Naive B cell (primary cell): ENCODE results near the gene MTMR1. TPM values are rescaled to one million over a fixed set of nuclear protein-coding genes. Genes with fewer than 3 reads are reported as not detected.

Experiments
- ATAC-seq, 2 donors: fragments of 150-1000 bp; cut with Tn5 transposase; 2 replicates each; pipeline ENCODE4 v1.10.0; 2021; ENCODE audit warnings: low read depth in 2 of 2, mild to moderate bottlenecking in 2 of 2, moderate library complexity in 2 of 2
- DNase-seq: peaks from one replicate; pipeline ENCODE4 v3.0.0; 2022
- H3K27ac Mint-ChIP-seq, 6 donors: one replicate each; pipeline ENCODE4 v1.8.0; 2020 to 2022; ENCODE audit warnings: mild to moderate bottlenecking in 6 of 6, mixed read lengths in 6 of 6, moderate library complexity in 5 of 6, inconsistent platforms in 2 of 6
- H3K27me3 Mint-ChIP-seq, 3 donors: one replicate each; pipeline ENCODE4 v1.8.0; 2021 to 2022; ENCODE audit warnings: mixed read lengths in 3 of 3, mild to moderate bottlenecking in 1 of 3
- H3K36me3 Mint-ChIP-seq, 2 donors: one replicate each; pipeline ENCODE4 v1.8.0; 2020 to 2022; ENCODE audit warnings: mixed read lengths in 2 of 2, inconsistent platforms in 1 of 2, mild to moderate bottlenecking in 1 of 2
- H3K4me1 Mint-ChIP-seq, 3 donors: one replicate each; pipeline ENCODE4 v1.8.0; 2020 to 2022; ENCODE audit warnings: mixed read lengths in 3 of 3, inconsistent platforms in 1 of 3, mild to moderate bottlenecking in 1 of 3, moderate library complexity in 1 of 3
- H3K4me3 Mint-ChIP-seq, 8 donors: one replicate each; pipeline ENCODE4 v1.8.0; 2020 to 2022; ENCODE audit warnings: mild to moderate bottlenecking in 8 of 8, mixed read lengths in 8 of 8, moderate library complexity in 8 of 8, inconsistent platforms in 2 of 8
- H3K9me3 Mint-ChIP-seq, 7 donors: one replicate each; pipeline ENCODE4 v1.8.0; 2020 to 2022; ENCODE audit warnings: mixed read lengths in 7 of 7, mild to moderate bottlenecking in 5 of 7, inconsistent platforms in 2 of 7, moderate library complexity in 1 of 7
- polyA plus RNA-seq, 6 donors: library from polyadenylated mRNA; unstranded; fragments of 300-500 nt; fragmentation: Illumina TruSeq; gene quantifications; one replicate each; pipeline ENCODE4 v1.2.3, GENCODE V29; 2021; ENCODE audit warnings: low read depth in 6 of 6

Gene MTMR1
- polyA plus RNA-seq, 6 donors from 2014 or later, result 22.3 to 38.9 (median 34.5) TPM

- Mint-ChIP-seq H3K27ac (peak overlapping the region in 1 of 6 donors; percentile 24), H3K36me3 (no peaks in the 10 kb centered on the region), H3K27me3 (no peaks in the 10 kb centered on the region)
These were observed 75.5 kb downstream of the MTMR1 start for GRCh38 chrX:150768580-150769190.

DNA sequence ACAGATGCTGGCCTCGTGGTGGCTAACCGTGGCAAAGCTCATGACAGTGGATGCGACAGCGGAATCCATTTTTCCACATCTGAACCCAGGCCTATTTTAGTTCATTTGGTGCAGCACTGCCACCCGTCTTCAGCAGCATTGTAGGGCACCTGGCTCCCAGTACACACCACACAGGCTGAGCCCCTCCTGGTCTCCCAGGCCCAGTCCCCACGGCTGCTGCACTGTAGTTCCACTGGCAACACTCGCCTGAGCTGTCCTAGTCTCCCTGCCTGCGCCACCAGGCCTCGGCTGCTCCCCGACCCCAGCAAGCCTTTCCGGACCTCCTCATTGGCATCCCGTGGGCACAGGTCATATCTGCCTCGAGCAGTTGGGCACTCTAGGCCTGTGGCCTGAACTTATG, 76.2 kb downstream of the MTMR1 start:
- no peaks in the 10 kb centered on the region for H3K9me3 Mint-ChIP-seq
- no peaks in the 10 kb centered on the region for H3K36me3 Mint-ChIP-seq

More at GRCh38 chrX:150768580-150769190, 75.5 kb downstream of the MTMR1 start:
- peak overlapping the region in 1 of 8 donors; percentile 56 for H3K4me3 Mint-ChIP-seq
- no peak for DNase-seq
- no peaks in the 10 kb centered on the region for H3K9me3 Mint-ChIP-seq
- no peak for ATAC-seq
- peaks cover 0 to 6% (median 0%) of the 10 kb centered on the region in 3 donors for H3K4me1 Mint-ChIP-seq

GRCh38 chrX:150770623-150771022, 77.4 kb downstream of the MTMR1 start:
- Mint-ChIP-seq H3K36me3 (no peaks in the 10 kb centered on the region), H3K9me3 (no peaks in the 10 kb centered on the region), H3K27ac (no peak overlapping the region), H3K4me1 (peaks cover 0 to 6% (median 0%) of the 10 kb centered on the region in 3 donors), H3K27me3 (no peaks in the 10 kb centered on the region), H3K4me3 (no peak overlapping the region)
- ATAC-seq (no peak), DNase-seq (no peak)

More for the DNA sequence above, 76.2 kb downstream of the MTMR1 start:
- no peak overlapping the region for H3K4me3 Mint-ChIP-seq
- H3K4me1 Mint-ChIP-seq, result peaks cover 0 to 6% (median 0%) of the 10 kb centered on the region in 3 donors
- no peak overlapping the region for H3K27ac Mint-ChIP-seq
- DNase-seq, result no peak
- H3K27me3 Mint-ChIP-seq, result no peaks in the 10 kb centered on the region
- ATAC-seq, result no peak

DNA sequence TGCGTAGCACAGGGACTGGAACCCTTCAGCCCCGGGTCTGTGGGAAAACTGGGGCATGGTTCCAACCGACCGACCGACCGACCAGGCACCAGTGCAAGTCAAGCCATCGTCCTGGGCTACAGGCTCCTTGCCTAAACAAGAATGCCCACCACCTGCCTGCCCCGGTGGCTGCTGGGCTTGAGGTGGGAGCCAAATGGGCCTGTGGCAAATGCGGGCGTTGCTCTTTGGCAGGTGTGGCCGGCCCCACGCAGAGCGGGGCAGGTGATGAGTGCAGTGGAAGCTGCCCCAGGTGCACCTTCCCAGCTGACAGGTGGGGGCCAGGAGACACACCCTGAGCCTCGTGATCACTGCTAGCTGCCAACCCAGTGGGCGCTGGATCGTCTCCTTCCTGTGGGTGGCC, 77.9 kb downstream of the MTMR1 start:
- H3K27me3 Mint-ChIP-seq, result no peaks in the 10 kb centered on the region
- no peaks in the 10 kb centered on the region for H3K36me3 Mint-ChIP-seq
- DNase-seq (no peak), ATAC-seq (no peak)
- no peak overlapping the region for H3K27ac Mint-ChIP-seq
- H3K9me3 Mint-ChIP-seq, result no peaks in the 10 kb centered on the region
- no peak overlapping the region for H3K4me3 Mint-ChIP-seq
- peaks cover 0 to 6% (median 0%) of the 10 kb centered on the region in 3 donors for H3K4me1 Mint-ChIP-seq

DNA sequence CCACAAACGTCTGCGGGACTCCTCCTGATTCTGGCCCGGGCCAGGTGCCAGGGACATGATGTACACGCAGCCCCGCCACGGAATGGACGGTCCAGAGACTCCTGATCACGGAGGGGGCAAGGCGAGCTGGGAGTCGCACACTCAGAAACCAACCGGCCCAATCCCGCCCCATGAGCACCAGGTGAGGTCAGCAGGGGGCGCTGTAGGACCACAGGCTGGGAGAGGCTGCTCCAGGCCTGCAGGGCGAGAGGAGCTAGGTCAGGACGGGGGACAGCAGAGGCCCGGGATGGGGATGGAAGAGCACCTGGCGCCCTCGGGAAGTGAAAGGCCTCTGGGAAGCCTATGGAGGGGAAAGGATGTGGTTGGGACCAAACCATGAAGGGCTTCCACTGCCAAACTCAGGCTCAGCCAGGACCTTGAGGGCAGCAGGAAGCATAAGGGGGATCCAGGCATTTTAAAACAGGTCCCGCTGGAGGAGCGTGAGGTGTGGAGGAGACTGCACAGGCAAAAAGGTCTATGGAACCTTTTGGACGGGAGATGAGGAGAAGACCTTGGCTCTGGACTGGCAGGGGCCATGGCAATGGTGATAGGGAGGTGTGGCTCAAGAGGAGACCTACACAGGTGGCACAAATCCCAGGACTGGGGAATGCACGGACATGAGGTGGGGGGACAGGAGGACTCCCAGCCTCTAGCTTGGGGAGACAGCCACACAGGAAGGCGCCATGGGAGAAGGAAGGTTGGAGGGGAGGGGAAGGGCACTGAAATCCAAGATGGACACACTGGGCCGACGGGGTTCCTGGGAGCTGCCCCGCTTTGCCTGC, 79.2 kb downstream of the MTMR1 start:
- H3K36me3 Mint-ChIP-seq, result no peaks in the 10 kb centered on the region
- DNase-seq, result peak; percentile 54
- peak; percentile 61 to 66 for ATAC-seq
- peaks cover 0 to 6% (median 0%) of the 10 kb centered on the region in 3 donors for H3K4me1 Mint-ChIP-seq
- H3K4me3 Mint-ChIP-seq, result no peak overlapping the region
- no peaks in the 10 kb centered on the region for H3K9me3 Mint-ChIP-seq
- no peak overlapping the region for H3K27ac Mint-ChIP-seq
- H3K27me3 Mint-ChIP-seq, result no peaks in the 10 kb centered on the region

DNA sequence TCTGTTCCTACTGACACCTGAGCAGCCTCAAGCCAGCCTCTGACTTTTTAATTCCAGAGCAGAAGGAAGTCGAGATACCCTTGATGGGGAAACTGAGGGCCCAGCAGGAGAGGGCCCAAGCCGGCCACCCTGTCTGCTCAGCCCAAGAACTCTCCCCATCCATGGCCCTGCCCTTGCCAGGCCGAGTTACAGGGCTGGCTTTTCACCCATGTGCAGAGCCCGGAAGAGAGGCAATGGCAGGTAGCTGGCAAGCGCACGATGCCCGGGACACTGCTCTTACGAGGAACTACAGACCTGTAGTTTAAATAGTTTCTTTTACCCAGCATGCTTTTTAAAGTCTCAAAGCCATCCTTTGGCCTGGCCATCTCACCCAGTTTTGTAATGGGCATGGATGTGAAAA, 79.9 kb downstream of the MTMR1 start:
- ATAC-seq, result no peak
- Mint-ChIP-seq H3K4me3 (no peak overlapping the region), H3K36me3 (no peaks in the 10 kb centered on the region), H3K27ac (peak overlapping the region in 1 of 6 donors; percentile 60), H3K27me3 (no peaks in the 10 kb centered on the region), H3K9me3 (no peaks in the 10 kb centered on the region), H3K4me1 (peaks cover 0 to 6% (median under 1%) of the 10 kb centered on the region in 3 donors)
- no peak for DNase-seq

DNA sequence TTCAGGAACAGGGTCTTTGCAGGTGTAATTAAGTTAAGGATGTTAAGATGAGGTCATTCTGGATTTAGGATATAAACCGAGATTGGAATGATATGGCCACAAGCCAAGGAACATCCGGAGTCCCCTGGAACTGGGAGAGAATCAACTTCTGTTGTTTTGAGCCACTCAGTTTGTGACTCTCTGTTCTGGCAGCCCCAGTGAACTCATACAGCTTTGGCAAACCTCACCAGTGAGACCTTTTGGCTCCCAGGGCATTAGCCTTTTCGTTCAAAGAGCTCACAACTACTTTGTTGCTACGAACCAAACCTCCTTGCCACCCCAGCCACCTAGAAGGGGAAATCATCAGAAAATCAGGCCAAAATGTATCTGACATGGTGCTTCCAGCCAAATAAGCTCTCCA, 80.4 kb downstream of the MTMR1 start:
- Mint-ChIP-seq H3K27ac (no peak overlapping the region), H3K4me3 (no peak overlapping the region), H3K27me3 (no peaks in the 10 kb centered on the region), H3K9me3 (no peaks in the 10 kb centered on the region), H3K4me1 (peaks cover 0 to 6% (median 4%) of the 10 kb centered on the region in 3 donors), H3K36me3 (no peaks in the 10 kb centered on the region)
- ATAC-seq (no peak), DNase-seq (no peak)

- DNase-seq (no peak), ATAC-seq (no peak)
- no peaks in the 10 kb centered on the region for H3K27me3 Mint-ChIP-seq
- no peaks in the 10 kb centered on the region for H3K9me3 Mint-ChIP-seq
- no peak overlapping the region for H3K4me3 Mint-ChIP-seq
- H3K36me3 Mint-ChIP-seq, result no peaks in the 10 kb centered on the region
- H3K4me1 Mint-ChIP-seq, result peaks cover 0 to 8% (median 5%) of the 10 kb centered on the region in 3 donors
- peak overlapping the region in 1 of 6 donors; percentile 77 for H3K27ac Mint-ChIP-seq
These were observed 81.8 kb downstream of the MTMR1 start for GRCh38 chrX:150774798-150775568.

DNA sequence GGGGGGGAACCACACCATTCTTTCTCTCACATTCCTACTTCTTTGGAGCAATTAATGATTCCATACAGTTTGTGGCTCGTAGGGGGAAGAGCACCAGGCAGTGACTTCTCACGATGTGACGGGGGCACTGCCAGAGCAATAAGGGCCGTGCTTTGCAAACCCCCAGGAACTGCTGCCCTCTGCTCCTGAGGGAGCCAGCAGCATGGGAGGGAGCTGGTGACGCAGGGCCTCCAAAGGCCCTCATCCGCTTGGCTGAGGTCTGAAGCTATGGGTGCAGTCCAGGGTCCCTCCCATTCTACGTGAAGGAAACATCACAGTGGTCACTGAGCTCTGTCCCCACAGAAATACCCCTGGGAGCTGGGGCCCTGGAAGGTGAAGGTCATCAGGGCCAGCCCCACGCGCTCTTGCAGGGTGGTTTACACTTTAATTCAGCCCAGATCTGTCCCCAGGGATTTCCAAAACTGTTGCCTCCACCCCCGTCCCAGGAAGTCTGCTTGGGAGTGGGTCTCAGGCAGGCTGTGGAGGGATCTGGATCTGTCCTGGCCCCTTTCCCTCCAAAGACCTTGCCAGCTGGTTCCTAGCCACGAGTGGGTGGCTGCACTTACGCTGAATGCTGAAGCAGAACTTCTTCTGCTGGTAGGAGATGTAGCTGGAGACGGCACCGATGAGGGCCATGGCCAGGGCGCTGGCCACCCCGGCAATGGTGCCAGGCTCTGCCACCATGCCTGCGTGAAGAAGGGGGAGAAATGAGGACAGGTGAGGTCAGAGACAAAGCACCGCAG, 82.6 kb downstream of the MTMR1 start:
- H3K27ac Mint-ChIP-seq, result no peak overlapping the region
- no peaks in the 10 kb centered on the region for H3K9me3 Mint-ChIP-seq
- H3K27me3 Mint-ChIP-seq, result no peaks in the 10 kb centered on the region

GRCh38 chrX:150777328-150777992, 84.3 kb downstream of the MTMR1 start:
- no peak overlapping the region for H3K27ac Mint-ChIP-seq
- no peaks in the 10 kb centered on the region for H3K36me3 Mint-ChIP-seq
- DNase-seq, result no peak

More for the DNA sequence above, 82.6 kb downstream of the MTMR1 start:
- ATAC-seq (no peak), DNase-seq (no peak)
- Mint-ChIP-seq H3K4me1 (peaks cover 0 to 15% (median 5%) of the 10 kb centered on the region in 3 donors), H3K4me3 (no peak overlapping the region), H3K36me3 (no peaks in the 10 kb centered on the region)

DNA sequence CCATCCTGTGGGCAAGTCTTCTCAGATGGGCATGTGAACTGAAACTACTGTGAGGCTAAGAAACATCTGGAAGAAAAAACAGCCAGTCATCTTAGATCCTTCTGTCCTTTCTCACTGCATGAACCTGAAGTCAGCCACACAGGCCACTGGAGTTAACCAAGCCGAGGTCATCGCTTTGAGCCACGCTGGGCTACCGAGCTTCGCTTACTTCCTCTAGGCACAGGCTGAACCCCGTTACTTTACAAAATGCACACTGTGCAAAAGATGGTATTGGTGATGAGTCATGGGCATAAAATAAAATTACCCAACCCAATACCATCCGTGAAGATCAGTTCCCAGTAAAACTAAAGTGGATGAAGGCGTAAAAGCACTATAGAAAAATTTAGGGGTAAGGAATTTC, 86.2 kb downstream of the MTMR1 start:
- Mint-ChIP-seq H3K9me3 (no peaks in the 10 kb centered on the region), H3K27me3 (no peaks in the 10 kb centered on the region), H3K4me3 (no peak overlapping the region), H3K36me3 (no peaks in the 10 kb centered on the region), H3K4me1 (peaks cover 0 to 10% (median 9%) of the 10 kb centered on the region in 3 donors), H3K27ac (no peak overlapping the region)
- DNase-seq, result no peak
- no peak for ATAC-seq

More at GRCh38 chrX:150777328-150777992, 84.3 kb downstream of the MTMR1 start:
- Mint-ChIP-seq H3K9me3 (no peaks in the 10 kb centered on the region), H3K27me3 (no peaks in the 10 kb centered on the region), H3K4me1 (peaks cover 0 to 10% (median 9%) of the 10 kb centered on the region in 3 donors), H3K4me3 (no peak overlapping the region)
- no peak for ATAC-seq

- ATAC-seq, result no peak
- no peaks in the 10 kb centered on the region for H3K27me3 Mint-ChIP-seq
- DNase-seq, result no peak
- no peaks in the 10 kb centered on the region for H3K9me3 Mint-ChIP-seq
- H3K27ac Mint-ChIP-seq, result no peak overlapping the region
- peaks cover 0 to 10% (median 9%) of the 10 kb centered on the region in 3 donors for H3K4me1 Mint-ChIP-seq
- no peaks in the 10 kb centered on the region for H3K36me3 Mint-ChIP-seq
- no peak overlapping the region for H3K4me3 Mint-ChIP-seq
These were observed 88.5 kb downstream of the MTMR1 start for GRCh38 chrX:150781677-150782076.
